ENCODE measurements around the gene ORM1.

The ORM1 gene

GRCh38 chr9:114341152-114341830 is 18.4 kb downstream of the ORM1 start:
- no peaks in the 10 kb centered on the region for H3K9me3 ChIP-seq
- peaks cover 7% of the 10 kb centered on the region for H3K36me3 ChIP-seq (replicated peaks)
- H3K27me3 ChIP-seq (ENCODE audit: low read depth): no peaks in the 10 kb centered on the region
- H3K4me1 ChIP-seq: no peaks in the 10 kb centered on the region
- no peak overlapping the region for H3K4me3 ChIP-seq
- no peak for DNase-seq (ENCODE audit: low spot score in 2 of 2)
- in situ Hi-C loops (cut with MboI; ENCODE audit: low sequenced_read_pairs): no loop called here

DNA sequence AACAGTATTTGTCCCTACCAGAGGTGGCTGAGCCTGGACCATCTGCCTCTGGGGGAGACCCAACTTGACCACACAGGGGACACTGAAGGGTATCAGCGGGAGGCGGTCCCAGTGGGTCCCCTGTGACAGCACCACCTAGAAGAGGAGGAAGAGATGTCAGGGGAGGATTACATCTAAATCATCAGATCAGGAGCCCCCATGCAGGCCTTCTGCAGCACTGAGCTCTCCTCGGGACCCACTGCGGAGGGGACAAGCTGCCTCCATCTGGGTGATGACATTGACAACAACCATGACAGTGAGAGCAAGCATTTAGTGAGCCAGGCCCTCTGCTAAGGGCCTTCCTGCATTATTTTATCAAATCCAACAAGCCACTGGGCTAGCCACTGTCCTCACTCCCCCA is 19.1 kb downstream of the ORM1 start:
- Histone ChIP-seq H3K9me3 (no peaks in the 10 kb centered on the region), H3K4me1 (no peaks in the 10 kb centered on the region), H3K4me3 (no peak overlapping the region), H3K27me3 (ENCODE audit: low read depth) (no peaks in the 10 kb centered on the region), H3K36me3 (replicated peaks) (peaks cover 14% of the 10 kb centered on the region)
- in situ Hi-C loops (cut with MboI; ENCODE audit: low sequenced_read_pairs): no loop called here
- no peak for DNase-seq (ENCODE audit: low spot score in 2 of 2)

DNA sequence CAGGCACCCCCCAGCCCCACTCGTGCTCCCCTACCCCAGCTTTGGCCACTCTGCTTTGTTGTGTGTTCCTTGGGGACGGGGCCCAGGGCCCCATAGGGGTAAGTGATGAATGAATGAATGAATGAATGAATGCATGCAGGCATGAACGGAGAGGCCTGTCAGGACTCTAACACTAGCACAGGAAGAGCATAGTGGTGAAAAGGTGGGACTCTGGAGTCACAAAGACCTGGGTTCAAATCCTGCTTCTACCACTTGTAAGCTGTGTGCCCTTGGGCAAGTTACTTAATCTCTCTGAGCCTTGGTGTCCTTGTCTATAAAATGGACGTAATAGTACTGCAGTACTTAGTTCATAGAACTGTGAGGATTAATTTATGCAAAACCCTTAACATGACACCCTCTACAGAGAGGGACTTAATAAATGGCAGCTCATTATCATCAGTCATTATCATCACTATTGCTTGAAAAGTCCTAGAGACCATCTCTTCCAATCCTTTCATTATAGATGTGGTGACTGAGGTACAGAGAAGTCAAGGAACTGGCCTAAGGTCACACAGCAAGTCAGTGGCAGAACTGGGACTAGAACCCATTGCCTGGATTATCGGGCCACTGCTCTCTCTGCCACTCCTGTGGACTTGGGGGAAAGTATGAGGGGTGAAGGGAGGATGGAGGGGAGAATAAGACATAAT is 20.0 kb downstream of the ORM1 start:
- in situ Hi-C loops (cut with MboI; ENCODE audit: low sequenced_read_pairs): no loop called here
- DNase-seq (ENCODE audit: low spot score in 2 of 2): no peak
- no peaks in the 10 kb centered on the region for H3K27me3 ChIP-seq (ENCODE audit: low read depth)
- no peaks in the 10 kb centered on the region for H3K4me1 ChIP-seq
- H3K36me3 ChIP-seq (replicated peaks): peaks cover 14% of the 10 kb centered on the region
- no peaks in the 10 kb centered on the region for H3K9me3 ChIP-seq
- H3K4me3 ChIP-seq: no peak overlapping the region

- DNase-seq (ENCODE audit: low spot score in 2 of 2): no peak
- no peaks in the 10 kb centered on the region for H3K9me3 ChIP-seq
- H3K4me3 ChIP-seq: no peak overlapping the region
- in situ Hi-C loops (cut with MboI; ENCODE audit: low sequenced_read_pairs): no loop called here
- H3K27me3 ChIP-seq (ENCODE audit: low read depth): no peaks in the 10 kb centered on the region
- H3K4me1 ChIP-seq: no peaks in the 10 kb centered on the region
- peaks cover 20% of the 10 kb centered on the region for H3K36me3 ChIP-seq (replicated peaks)
These were observed 20.7 kb downstream of the ORM1 start for GRCh38 chr9:114343471-114344187.

GRCh38 chr9:114344188-114344566 is 21.3 kb downstream of the ORM1 start:
- H3K27me3 ChIP-seq (ENCODE audit: low read depth): no peaks in the 10 kb centered on the region
- peaks cover 2% of the 10 kb centered on the region for H3K4me1 ChIP-seq
- DNase-seq (ENCODE audit: low spot score in 2 of 2): no peak
- no peaks in the 10 kb centered on the region for H3K9me3 ChIP-seq
- peaks cover 21% of the 10 kb centered on the region for H3K36me3 ChIP-seq (replicated peaks)
- no peak overlapping the region for H3K4me3 ChIP-seq
- in situ Hi-C loops (cut with MboI; ENCODE audit: low sequenced_read_pairs): no loop called here

DNA sequence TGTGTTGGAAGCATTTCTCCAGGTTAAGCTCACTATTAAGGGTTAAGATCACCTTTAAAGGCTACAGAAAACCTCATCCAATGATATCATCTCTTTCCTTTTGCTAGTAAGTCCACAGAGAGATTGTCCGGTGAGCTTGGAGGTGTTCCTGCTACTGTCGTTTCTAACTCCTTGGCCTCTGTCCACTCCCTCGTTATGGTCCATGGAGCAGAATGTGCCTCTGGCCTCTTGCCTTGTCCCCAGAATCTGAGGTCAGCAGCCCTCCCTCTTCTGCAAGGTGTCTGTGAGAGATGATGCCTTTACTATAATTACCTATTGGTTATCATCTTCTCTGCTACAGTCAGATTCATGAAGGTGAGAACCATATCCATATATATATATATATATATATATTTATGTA is 21.8 kb downstream of the ORM1 start:
- Histone ChIP-seq H3K4me3 (no peak overlapping the region), H3K36me3 (replicated peaks) (peaks cover 21% of the 10 kb centered on the region), H3K9me3 (no peaks in the 10 kb centered on the region), H3K27me3 (ENCODE audit: low read depth) (no peaks in the 10 kb centered on the region), H3K4me1 (peaks cover 4% of the 10 kb centered on the region)
- in situ Hi-C loops (cut with MboI; ENCODE audit: low sequenced_read_pairs): no loop called here
- no peak for DNase-seq (ENCODE audit: low spot score in 2 of 2)

GRCh38 chr9:114345493-114346065 is 22.7 kb downstream of the ORM1 start:
- H3K36me3 ChIP-seq (replicated peaks): peaks cover 24% of the 10 kb centered on the region
- in situ Hi-C loops (cut with MboI; ENCODE audit: low sequenced_read_pairs): no loop called here

GRCh38 chr9:114346146-114346545 is 23.2 kb downstream of the ORM1 start:
- Histone ChIP-seq H3K9me3 (no peaks in the 10 kb centered on the region), H3K36me3 (replicated peaks) (peaks cover 24% of the 10 kb centered on the region), H3K4me1 (peaks cover 4% of the 10 kb centered on the region), H3K4me3 (no peak overlapping the region), H3K27me3 (ENCODE audit: low read depth) (no peaks in the 10 kb centered on the region)
- no peak for DNase-seq (ENCODE audit: low spot score in 2 of 2)
- in situ Hi-C loops (cut with MboI; ENCODE audit: low sequenced_read_pairs): no loop called here

More at GRCh38 chr9:114345493-114346065, 22.7 kb downstream of the ORM1 start:
- DNase-seq (ENCODE audit: low spot score in 2 of 2): no peak
- H3K9me3 ChIP-seq: no peaks in the 10 kb centered on the region
- H3K4me1 ChIP-seq: peaks cover 4% of the 10 kb centered on the region
- no peak overlapping the region for H3K4me3 ChIP-seq
- no peaks in the 10 kb centered on the region for H3K27me3 ChIP-seq (ENCODE audit: low read depth)

DNA sequence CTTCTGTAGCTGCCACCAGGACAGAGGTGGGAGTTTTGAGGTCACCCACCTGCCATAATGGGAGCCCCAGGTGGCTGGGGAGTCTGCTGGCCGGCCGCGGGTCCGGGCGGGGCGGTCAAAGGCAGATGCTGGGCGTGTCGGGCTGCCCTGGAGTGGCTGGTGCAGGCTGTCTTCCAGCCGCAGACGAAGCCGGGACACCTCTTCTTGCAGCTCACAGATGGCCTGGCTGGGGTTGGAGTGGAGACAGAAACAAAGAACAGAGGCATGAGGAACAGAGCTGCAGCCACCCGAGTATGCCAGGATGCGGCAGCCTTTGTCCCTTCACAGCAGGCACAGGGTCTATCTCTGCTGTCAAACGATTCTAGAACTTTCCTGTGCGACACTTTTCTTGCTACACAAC is 24.8 kb downstream of the ORM1 start:
- H3K27me3 ChIP-seq (ENCODE audit: low read depth): no peaks in the 10 kb centered on the region
- H3K4me3 ChIP-seq: no peak overlapping the region
- no peak for DNase-seq (ENCODE audit: low spot score in 2 of 2)
- peaks cover 4% of the 10 kb centered on the region for H3K4me1 ChIP-seq
- H3K36me3 ChIP-seq (replicated peaks): peaks cover 24% of the 10 kb centered on the region
- no peaks in the 10 kb centered on the region for H3K9me3 ChIP-seq
- in situ Hi-C loops (cut with MboI; ENCODE audit: low sequenced_read_pairs): no loop called here

DNA sequence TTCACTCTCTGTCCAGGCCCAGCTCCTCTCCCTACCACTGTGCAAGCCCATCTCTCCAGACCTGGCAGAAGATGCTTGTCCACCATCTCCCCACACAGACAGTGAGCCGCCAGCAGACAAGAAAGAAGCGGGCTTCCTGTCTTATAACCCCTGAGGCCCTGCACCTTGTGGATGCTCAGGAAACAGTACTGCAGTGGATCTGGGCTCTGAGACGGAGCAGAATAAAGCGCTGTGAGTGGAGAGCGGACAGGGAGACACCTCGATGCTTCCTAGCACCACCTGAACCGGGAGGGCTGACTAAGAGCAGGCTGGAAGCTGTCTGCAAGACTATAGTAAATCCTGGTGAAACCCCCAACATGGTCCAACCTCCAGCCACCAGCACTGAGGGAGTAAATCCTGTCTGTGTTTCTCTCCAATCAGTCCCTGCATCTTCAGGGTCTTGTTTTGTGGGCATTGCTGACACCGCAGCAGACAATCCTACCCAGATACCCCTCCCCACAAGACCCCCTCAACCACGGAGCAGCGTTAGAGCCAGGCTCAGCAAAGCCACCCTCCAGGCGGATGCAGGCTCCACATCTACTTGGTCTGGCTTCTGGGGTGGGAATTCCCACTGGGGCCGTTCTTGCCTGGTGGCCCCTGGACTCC is 25.5 kb downstream of the ORM1 start:
- Histone ChIP-seq H3K4me1 (peaks cover 4% of the 10 kb centered on the region), H3K27me3 (ENCODE audit: low read depth) (no peaks in the 10 kb centered on the region), H3K4me3 (no peak overlapping the region), H3K36me3 (replicated peaks) (peaks cover 24% of the 10 kb centered on the region), H3K9me3 (no peaks in the 10 kb centered on the region)
- in situ Hi-C loops (cut with MboI; ENCODE audit: low sequenced_read_pairs): no loop called here
- no peak for DNase-seq (ENCODE audit: low spot score in 2 of 2)

DNA sequence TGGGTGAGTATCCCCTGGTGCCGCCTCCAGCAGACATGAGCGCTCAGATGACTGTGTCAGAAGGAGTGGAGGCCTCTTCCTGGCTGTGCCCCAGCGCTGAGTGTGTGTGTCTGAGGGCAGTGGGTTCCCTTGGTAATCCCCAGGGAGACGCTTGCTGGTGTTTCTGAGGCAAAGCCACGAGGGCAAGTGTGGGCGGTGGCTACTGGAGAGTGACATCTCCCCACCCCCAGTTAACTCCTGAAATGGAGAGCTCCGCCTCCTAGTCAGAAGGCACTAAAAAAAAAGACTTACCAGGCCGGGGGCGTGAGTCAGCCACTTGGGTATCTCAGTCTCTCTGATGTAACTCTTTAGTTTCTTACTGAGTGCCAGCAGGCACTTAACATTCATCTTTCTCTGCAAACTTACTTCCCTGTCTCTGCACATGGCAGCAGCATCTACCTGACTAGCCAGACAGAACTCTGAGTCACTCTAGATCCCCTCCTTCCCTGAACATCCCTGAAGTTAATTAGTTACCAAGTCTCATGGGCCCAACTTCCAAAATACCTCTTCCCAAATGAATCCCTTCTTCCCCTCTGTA is 26.1 kb downstream of the ORM1 start:
- Histone ChIP-seq H3K9me3 (no peaks in the 10 kb centered on the region), H3K36me3 (replicated peaks) (peaks cover 24% of the 10 kb centered on the region), H3K4me3 (no peak overlapping the region), H3K4me1 (peaks cover 4% of the 10 kb centered on the region), H3K27me3 (ENCODE audit: low read depth) (no peaks in the 10 kb centered on the region)
- peak; percentile 60 to 75 for DNase-seq (ENCODE audit: low spot score in 2 of 2)
- in situ Hi-C loops (cut with MboI; ENCODE audit: low sequenced_read_pairs): no loop called here

GRCh38 chr9:114349713-114350480 is 27.0 kb downstream of the ORM1 start:
- Histone ChIP-seq H3K27me3 (ENCODE audit: low read depth) (no peaks in the 10 kb centered on the region), H3K9me3 (no peaks in the 10 kb centered on the region), H3K36me3 (replicated peaks) (peaks cover 24% of the 10 kb centered on the region), H3K4me1 (peaks cover 4% of the 10 kb centered on the region), H3K4me3 (no peak overlapping the region)
- in situ Hi-C loops (cut with MboI; ENCODE audit: low sequenced_read_pairs): no loop called here
- no peak for DNase-seq (ENCODE audit: low spot score in 2 of 2)
